Measurements from ENCODE around the gene ME2.

DNA sequence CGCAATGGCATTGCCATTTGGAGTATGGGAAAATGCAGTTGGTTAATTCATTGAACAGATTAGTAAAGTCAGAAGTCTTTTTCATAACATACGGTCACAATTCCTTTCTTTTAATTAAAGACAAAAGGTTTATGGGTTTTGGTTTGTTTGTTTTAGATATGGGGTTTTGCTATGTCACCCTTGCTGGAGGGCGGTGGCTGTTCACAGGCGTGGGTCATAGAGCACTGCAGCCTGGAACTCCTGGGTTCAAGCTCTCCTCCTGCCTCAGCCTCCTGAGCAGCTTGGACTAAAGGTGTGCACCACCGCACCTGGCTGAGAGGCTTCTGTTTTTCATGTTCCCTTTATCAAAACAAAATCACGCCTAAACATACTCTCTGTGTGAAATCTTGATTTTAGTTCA lies 70.3 kb downstream of the ME2 start:
- TF ChIP-seq POLR2A (IDR thresholded peaks at IDR 0.05), result no peak
- TF ChIP-seq CTCF (IDR thresholded peaks at IDR 0.05), result no peak

Data from uterus (tissue), 2 donors.